ENCODE results near the gene RAPSN. TPM values are rescaled to one million over a fixed set of nuclear protein-coding genes. Genes with fewer than 3 reads are reported as not detected.

RAPSN gene
- polyA plus RNA-seq (ENCODE audit: insufficient read length in 12 of 12) = 100 to 1,000 TPM in 2 of 12 donors, 10 to 100 TPM in 9, not detected in 1; 33.9 to 108 (median 76.9) TPM
- long read RNA-seq, donor 1, partial matches to known transcripts = 0 of 1 reads
- long read RNA-seq, donor 1, other reads (novel, unspliced or antisense) = 0 of 1 reads
- long read RNA-seq, donor 2, transcript RAPSN-201 (8 exons, 1,671 nt) = major isoform, 32 of 70 reads
- long read RNA-seq, donor 2, partial matches to known transcripts = 17 of 70 reads
- long read RNA-seq, donor 2, other reads (novel, unspliced or antisense) = 18 of 70 reads
- long read RNA-seq, donor 3, transcript RAPSN-201 (8 exons, 1,671 nt) = major isoform, 14 of 34 reads
- long read RNA-seq, donor 3, partial matches to known transcripts = 17 of 34 reads
- long read RNA-seq, donor 3, other reads (novel, unspliced or antisense) = 0 of 34 reads
- long read RNA-seq, donor 4, transcript RAPSN-201 (8 exons, 1,671 nt) = major isoform, 11 of 18 reads
- long read RNA-seq, donor 4, partial matches to known transcripts = 6 of 18 reads
- long read RNA-seq, donor 4, other reads (novel, unspliced or antisense) = 0 of 18 reads
- long read RNA-seq, donor 5 = 0 reads
- long read RNA-seq, donor 6, transcript RAPSN-201 (8 exons, 1,671 nt) = major isoform, 11 of 23 reads
- long read RNA-seq, donor 6, partial matches to known transcripts = 10 of 23 reads
- long read RNA-seq, donor 6, other reads (novel, unspliced or antisense) = 0 of 23 reads
- long read RNA-seq, donor 7, transcript RAPSN-201 (8 exons, 1,671 nt) = major isoform, 6 of 17 reads
- long read RNA-seq, donor 7, partial matches to known transcripts = 7 of 17 reads
- long read RNA-seq, donor 7, other reads (novel, unspliced or antisense) = 0 of 17 reads
- long read RNA-seq, donor 8, transcript RAPSN-201 (8 exons, 1,671 nt) = major isoform, 35 of 91 reads
- long read RNA-seq, donor 8, partial matches to known transcripts = 47 of 91 reads
- long read RNA-seq, donor 8, other reads (novel, unspliced or antisense) = 7 of 91 reads
- long read RNA-seq, donor 9, transcript RAPSN-201 (8 exons, 1,671 nt) = major isoform, 8 of 18 reads
- long read RNA-seq, donor 9, partial matches to known transcripts = 6 of 18 reads
- long read RNA-seq, donor 9, other reads (novel, unspliced or antisense) = 0 of 18 reads
- long read RNA-seq, donor 10, transcript RAPSN-201 (8 exons, 1,671 nt) = major isoform, 15 of 44 reads
- long read RNA-seq, donor 10, partial matches to known transcripts = 20 of 44 reads
- long read RNA-seq, donor 10, other reads (novel, unspliced or antisense) = 5 of 44 reads
- long read RNA-seq, donor 11, transcript RAPSN-201 (8 exons, 1,671 nt) = major isoform, 28 of 71 reads
- long read RNA-seq, donor 11, partial matches to known transcripts = 32 of 71 reads
- long read RNA-seq, donor 11, other reads (novel, unspliced or antisense) = 7 of 71 reads

- DNase-seq = no peak
These were observed at the start of gene RAPSN for GRCh38 chr11:47448566-47449427. RAPSN (minus strand) TSS chr11:47449136; CDS start chr11:47448964, 172 bp downstream.

GRCh38 chr11:47498149-47498548 is 49.2 kb upstream of the RAPSN start:
- no peak for DNase-seq

GRCh38 chr11:47496808-47497207 is 47.9 kb upstream of the RAPSN start:
- DNase-seq = no peak

- DNase-seq = no peak
These were observed 46.9 kb upstream of the RAPSN start for GRCh38 chr11:47495856-47496217.

GRCh38 chr11:47495011-47495855 is 46.3 kb upstream of the RAPSN start:
- DNase-seq = no peak

DNA sequence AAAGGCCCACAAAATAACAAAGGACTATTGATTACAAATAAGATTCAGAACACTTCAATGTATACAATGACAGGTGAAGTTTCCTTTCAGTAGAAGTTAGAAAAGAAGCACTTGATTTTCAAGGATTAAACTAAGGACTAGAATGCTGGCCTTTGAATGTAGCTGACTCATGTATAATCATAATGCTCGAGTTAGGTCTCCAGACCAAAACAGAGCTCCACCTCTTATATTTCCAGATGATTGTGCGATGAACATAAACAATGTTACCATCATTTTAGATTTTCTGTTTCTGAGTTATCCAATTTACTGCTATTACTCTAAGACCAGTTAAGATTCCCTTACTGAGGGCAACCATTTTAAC is 40.4 kb upstream of the RAPSN start:
- no peak for DNase-seq

GRCh38 chr11:47488674-47489394 is 39.9 kb upstream of the RAPSN start:
- no peak for DNase-seq

- DNase-seq = no peak
These were observed 39.2 kb upstream of the RAPSN start for GRCh38 chr11:47488111-47488510.

GRCh38 chr11:47487421-47487820 is 38.5 kb upstream of the RAPSN start:
- DNase-seq = no peak

GRCh38 chr11:47485107-47485506 is 36.2 kb upstream of the RAPSN start:
- DNase-seq = no peak

DNA sequence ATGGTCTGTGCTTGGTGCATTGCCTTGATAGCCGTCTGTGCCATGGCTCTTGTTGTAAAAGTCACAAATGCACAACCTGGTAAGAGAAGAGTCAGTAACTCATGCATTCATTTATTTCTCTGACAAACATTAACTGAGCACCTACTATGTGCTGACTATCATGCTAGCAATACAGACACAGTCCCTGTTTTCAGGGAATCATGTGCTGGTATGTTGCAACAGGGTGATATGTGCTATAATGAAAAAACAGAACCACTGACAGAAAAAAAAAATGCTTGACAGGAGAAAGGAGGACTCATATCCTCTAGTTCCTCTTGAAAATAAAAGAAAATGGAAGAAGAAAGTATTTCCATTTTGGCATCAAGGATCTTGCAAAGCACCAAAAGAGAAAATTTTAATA is 34.5 kb upstream of the RAPSN start:
- DNase-seq = no peak

DNA sequence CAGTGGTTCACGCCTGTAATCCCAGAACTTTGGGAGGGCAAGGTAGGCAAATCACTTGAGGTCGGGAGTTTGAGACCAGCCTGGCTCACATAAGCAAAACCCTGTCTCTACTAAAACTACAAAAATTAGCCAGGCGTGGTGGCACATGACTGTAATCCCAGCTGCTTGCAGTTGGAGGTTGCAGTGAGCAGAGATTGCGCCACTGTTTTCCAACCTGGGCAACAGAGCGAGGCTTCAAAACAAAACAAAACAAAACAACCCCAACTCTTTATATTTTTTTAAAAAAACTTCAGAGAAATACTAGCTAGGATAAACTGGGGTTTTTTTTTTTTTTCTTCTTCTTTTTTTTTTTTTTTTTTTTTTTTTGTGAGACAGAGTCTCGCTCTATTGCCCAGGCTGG is 31.8 kb upstream of the RAPSN start:
- no peak for DNase-seq

DNA sequence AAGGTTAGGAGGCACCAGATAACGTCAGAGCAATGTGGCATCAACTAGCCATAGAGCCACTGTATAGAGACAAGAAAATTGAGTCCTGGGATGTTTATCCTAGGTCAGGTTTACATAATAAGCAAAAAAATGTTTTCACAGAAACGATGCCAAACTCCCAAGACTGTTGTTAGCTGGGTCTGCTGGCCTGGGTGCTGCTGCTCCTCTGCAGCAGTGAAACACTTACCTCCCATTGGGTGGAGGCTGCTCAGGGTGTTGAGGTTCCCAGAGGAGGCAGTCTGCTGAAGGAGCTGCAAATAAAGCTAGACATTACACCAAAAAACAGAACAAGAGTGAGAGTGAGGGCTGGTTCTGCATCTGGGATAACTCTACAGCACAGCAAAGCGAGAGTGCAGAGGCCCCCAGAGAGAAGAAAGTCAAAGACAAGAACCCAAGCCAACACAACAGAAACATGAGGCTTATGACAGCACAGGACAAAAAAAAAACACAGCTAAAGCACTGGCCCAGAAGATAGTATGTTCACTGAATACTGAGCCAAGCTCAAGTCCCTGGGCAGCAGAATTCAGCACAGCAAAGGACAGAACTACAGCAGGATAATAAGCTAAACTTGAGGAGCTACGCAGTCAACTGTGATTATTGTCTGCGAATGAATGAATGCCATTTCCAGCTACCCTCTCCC is 29.9 kb upstream of the RAPSN start:
- peak; percentile 45 for DNase-seq

- no peak for DNase-seq
These were observed 28.8 kb upstream of the RAPSN start for GRCh38 chr11:47477753-47478152.

GRCh38 chr11:47477323-47477722 is 28.4 kb upstream of the RAPSN start:
- no peak for DNase-seq

- no peak for DNase-seq
These were observed 21.7 kb upstream of the RAPSN start for GRCh38 chr11:47470671-47471070.

DNA sequence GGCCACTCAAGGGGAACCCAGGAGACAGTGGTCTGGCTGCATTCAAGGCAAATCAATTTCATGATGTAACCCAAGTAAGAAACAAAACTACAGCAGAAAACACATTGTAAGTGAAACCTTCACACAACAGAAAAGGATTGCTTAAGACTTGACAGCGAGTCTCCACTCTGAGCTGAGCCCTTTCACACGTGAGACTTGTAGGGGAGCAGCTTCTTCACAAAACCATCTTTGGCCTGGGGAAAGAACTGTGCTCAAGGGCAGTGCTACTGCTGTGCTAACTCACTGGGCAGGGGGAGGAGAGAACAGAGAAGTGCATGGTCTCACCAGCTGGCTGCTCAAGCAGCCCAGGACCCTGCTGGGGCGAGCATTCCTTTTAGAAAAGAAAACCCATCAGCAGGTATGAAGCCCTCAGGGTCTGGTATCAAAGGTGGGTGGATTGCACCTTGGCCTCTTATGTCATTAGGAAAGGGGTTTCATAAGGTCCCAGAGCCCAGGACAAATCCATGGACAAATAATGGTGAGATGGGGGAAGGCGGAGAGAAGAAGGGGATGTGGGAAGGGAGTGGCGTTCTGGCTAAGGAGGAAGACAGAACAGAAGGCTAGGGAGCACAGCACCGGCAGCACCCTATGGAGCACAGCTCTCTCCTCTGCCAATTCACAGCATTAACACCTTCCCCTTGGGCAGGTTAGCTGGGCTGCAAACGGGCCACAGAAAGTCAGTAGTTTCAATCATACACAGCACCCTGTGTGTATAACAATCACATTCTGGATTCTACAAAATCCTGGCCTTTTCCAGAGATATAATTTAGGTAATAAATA is 20.6 kb upstream of the RAPSN start:
- DNase-seq = no peak

Data from muscle of arm (tissue), 14 donors.